ENCODE data around the gene IL34. TPM values are rescaled to one million over a fixed set of nuclear protein-coding genes. Genes with fewer than 3 reads are reported as not detected.
A peak's percentile ranks its signal among the peaks of the same experiment; 100 is the strongest.

Gene IL34
- total and polyA plus RNA-seq, 2 of the 13 experiments (the other 11 are each of a cell fraction or from before 2014, with no cell fraction given): 1.2 to 1.3 TPM

GRCh38 chr16:70681382-70682238 lies 35.3 kb downstream of the IL34 start (continued):
- peak; percentile 55; the same call in 1 of the 2 replicates for TF ChIP-seq THAP7 (CRISPR knock-in tag; IDR thresholded peaks at IDR 0.05)
- TF ChIP-seq CC2D1A (CRISPR knock-in tag; IDR thresholded peaks at IDR 0.05): 0 out of 2 replicates have a peak, but pooled peaks have one; percentile 21
- peak; percentile 72; the same call in 1 of the 2 replicates for TF ChIP-seq ZSCAN12 (CRISPR knock-in tag; IDR thresholded peaks at IDR 0.05)
- peak; percentile 24; the same call in 1 of the 2 replicates for TF ChIP-seq PCBP1 (IDR thresholded peaks at IDR 0.05; ENCODE audit: borderline replicate concordance, low read depth, low read length)
- no peak for TF ChIP-seq ZFP36L2 (CRISPR knock-in tag; IDR thresholded peaks at IDR 0.05)
- TF ChIP-seq TARDBP (CRISPR knock-in tag; IDR thresholded peaks at IDR 0.05): peak; percentile 35
- TF ChIP-seq ZBTB14 (CRISPR knock-in tag; IDR thresholded peaks at IDR 0.05): 0 out of 2 replicates have a peak, but pooled peaks have one; percentile 37
- TF ChIP-seq NFAT5 (CRISPR knock-in tag; IDR thresholded peaks at IDR 0.05): peak; percentile 79
- peak; percentile 88 for TF ChIP-seq ZNF703 (CRISPR knock-in tag; IDR thresholded peaks at IDR 0.05; ENCODE audit: borderline replicate concordance)
- TF ChIP-seq SAP130 (CRISPR knock-in tag; IDR thresholded peaks at IDR 0.05; ENCODE audit: low read depth): peak; percentile 68
- 0 out of 2 replicates have a peak, but pooled peaks have one; percentile 22 for TF ChIP-seq ZKSCAN5 (CRISPR knock-in tag; IDR thresholded peaks at IDR 0.05)
- 0 out of 2 replicates have a peak, but pooled peaks have one; percentile 54 for TF ChIP-seq ZNF607 (CRISPR knock-in tag; IDR thresholded peaks at IDR 0.05; ENCODE audit: borderline replicate concordance)
- no peak for TF ChIP-seq ZNF576 (CRISPR knock-in tag; IDR thresholded peaks at IDR 0.05)
- peak; percentile 95 for TF ChIP-seq MTA1 (CRISPR knock-in tag; IDR thresholded peaks at IDR 0.05; ENCODE audit: borderline replicate concordance)
- TF ChIP-seq PHF21A (CRISPR knock-in tag; IDR thresholded peaks at IDR 0.05): peak; percentile 95
- peak; percentile 90 for TF ChIP-seq ZNF501 (CRISPR knock-in tag; IDR thresholded peaks at IDR 0.05)
- peak; percentile 24; the same call in 1 of the 2 replicates for TF ChIP-seq SRF (IDR thresholded peaks at IDR 0.05; ENCODE audit: low read depth, low read length)
- peak; percentile 93; the same call in 1 of the 2 replicates for TF ChIP-seq NCOA1 (CRISPR knock-in tag; IDR thresholded peaks at IDR 0.05)
- no peak for TF ChIP-seq FOXM1 (CRISPR knock-in tag; IDR thresholded peaks at IDR 0.05)
- peak; percentile 31; the same call in 1 of the 2 replicates for TF ChIP-seq HES4 (CRISPR knock-in tag; IDR thresholded peaks at IDR 0.05; ENCODE audit: borderline replicate concordance)
- no peak for TF ChIP-seq STAT5B (CRISPR knock-in tag; IDR thresholded peaks at IDR 0.05)
- no peak for TF ChIP-seq REXO4 (CRISPR knock-in tag; IDR thresholded peaks at IDR 0.05; ENCODE audit: borderline replicate concordance)
- peak; percentile 79 for TF ChIP-seq BRD4 (CRISPR knock-in tag; IDR thresholded peaks at IDR 0.05)
